Sciatic nerve (tissue), 2 donors: ENCODE results near the gene FCHO1. TPM values are rescaled to one million over a fixed set of nuclear protein-coding genes. Genes with fewer than 3 reads are reported as not detected.

Experiments used
- ATAC-seq: fragments of 200-7000 bp; cut with Tn5 transposase; one replicate; pipeline ENCODE4 v1.9.1; 2020; ENCODE audit warnings: mild to moderate bottlenecking, moderate library complexity
- DNase-seq: peaks from one replicate; pipeline ENCODE4 v3.0.0-alpha.2; 2020; ENCODE audit warnings: low spot score
- intact Hi-C: fragments of 100-400 bp; cut with DNase I; formaldehyde crosslinking; loops from one replicate; pipeline ENCODE4 v1.14.2; 2022
- total RNA-seq: library from RNA; stranded (reverse); fragmentation: NEBNext Ultra II Directional; extraction: Animal tissue kit (Norgen Biotek cat#: 25700); gene quantifications from one replicate; pipeline ENCODE4 v1.2.1, GENCODE V29; 2021
- donor health status: DM: no; HTN: no; CAD: no.
- donor health status: DM: no; HTN: no; CAD: no.

FCHO1 gene
- total RNA-seq, 1 donor from 2014 or later: 6.1 TPM

DNA sequence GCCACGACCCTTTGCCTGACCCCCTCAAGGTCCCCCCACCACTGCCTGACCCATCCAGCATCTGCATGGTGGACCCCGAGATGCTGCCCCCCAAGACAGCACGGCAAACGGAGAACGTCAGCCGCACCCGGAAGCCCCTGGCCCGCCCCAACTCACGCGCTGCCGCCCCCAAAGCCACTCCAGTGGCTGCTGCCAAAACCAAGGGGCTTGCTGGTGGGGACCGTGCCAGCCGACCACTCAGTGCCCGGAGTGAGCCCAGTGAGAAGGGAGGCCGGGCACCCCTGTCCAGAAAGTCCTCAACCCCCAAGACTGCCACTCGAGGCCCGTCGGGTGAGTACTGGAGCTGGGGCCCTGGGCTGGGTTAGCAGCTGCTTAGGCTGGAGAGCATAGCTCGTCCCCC, 23.4 kb upstream of the FCHO1 start:
- intact Hi-C loops: no loop called here
- no peak for ATAC-seq

DNA sequence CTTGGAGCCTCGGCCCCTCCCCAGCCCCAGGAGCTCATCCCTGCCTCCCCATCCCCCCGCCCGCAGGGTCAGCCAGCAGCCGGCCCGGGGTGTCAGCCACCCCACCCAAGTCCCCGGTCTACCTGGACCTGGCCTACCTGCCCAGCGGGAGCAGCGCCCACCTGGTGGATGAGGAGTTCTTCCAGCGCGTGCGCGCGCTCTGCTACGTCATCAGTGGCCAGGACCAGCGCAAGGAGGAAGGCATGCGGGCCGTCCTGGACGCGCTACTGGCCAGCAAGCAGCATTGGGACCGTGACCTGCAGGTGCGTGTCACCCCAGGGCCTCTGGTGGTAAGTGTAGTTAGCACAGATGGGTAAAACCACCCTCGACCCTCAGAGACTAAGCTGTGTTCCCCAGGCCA, 18.1 kb upstream of the FCHO1 start:
- no peak for ATAC-seq
- intact Hi-C loops: no loop called here
- DNase-seq: no peak

More for the DNA sequence above, 23.4 kb upstream of the FCHO1 start:
- DNase-seq: no peak

GRCh38 chr19:17734146-17734545, 17.1 kb upstream of the FCHO1 start:
- no peak for ATAC-seq
- no peak for DNase-seq
- intact Hi-C loops: no loop called here

DNA sequence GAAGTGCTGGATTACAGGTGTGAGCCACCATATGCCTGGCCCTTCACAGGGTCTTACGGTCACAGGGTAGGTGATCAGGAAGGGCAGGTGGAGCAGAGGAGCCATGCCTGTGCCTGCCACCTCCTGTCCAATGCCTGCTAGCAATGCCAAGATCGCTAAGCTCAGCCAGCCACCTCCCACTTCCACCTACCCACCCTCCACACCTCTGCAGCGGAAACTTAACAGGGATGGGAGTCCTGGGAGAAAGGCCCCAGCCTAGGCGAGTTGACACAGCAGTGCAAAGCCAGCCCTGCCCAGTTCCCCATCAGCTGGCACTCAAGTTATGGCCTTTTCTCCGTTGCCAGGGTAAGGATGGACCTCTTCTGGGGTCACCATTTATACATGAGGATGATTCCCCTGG, 15.9 kb upstream of the FCHO1 start:
- DNase-seq (no peak), ATAC-seq (no peak)
- intact Hi-C loops: no loop called here

DNA sequence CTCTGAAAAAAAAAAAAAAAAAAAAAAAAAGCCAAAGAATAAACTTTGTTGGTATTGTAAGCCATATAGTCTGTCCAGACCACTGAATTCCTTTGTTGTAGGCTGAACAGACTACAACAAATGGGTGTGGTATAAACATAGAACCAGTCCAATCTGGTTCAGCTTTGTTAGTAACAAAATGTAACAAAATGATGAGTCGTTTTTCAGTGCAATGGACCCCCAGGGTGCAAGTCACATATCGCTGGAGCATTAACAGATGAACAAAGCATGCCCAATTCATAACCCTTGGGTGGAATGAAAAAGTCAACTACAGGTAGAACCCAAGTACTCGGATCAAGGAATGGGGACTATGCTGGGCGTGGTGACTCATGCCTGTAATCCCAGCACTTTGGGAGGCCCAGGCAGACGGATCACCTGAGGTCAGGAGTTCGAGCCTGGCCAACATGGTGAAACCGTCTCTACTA, 13.6 kb upstream of the FCHO1 start:
- DNase-seq (no peak), ATAC-seq (no peak)
- intact Hi-C loops: no loop called here

DNA sequence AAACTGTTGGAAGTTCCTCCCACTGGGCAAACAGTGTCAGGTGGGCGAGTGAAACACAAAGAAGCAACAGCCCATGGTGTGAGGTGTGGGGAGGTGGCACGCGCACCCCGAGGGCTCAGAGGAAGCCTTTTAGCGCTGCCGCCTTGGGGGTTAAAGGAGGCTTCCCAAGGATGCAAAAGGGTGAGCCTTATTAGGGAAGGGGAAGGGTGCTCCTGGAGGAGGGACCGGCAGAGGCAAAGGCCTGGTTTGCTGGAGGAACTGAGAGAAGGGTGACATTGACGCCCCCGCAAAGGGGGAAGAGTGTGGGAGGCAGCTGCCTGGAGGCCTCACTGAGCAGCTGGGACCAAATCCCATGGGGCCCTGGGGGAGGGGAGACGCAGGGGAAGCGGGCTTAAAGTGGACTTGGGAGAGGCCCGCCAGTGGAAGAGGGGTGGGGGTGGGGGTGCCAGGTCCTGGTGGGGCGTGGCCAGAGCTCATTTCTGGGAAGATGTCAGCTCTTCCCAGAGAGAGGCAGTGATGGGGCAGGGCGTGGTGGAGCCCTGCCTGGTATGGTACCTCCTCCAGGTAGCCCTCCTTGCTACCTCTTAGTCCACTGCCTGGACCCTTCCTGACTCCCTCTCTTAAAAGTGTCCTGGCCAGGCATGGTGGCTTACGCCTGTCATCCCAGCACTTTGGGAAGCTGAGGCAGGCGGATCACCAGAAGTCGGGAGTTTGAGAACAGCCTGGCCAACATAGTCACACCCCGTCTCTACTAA, 12.0 kb upstream of the FCHO1 start:
- intact Hi-C loops: no loop called here
- ATAC-seq: peak; percentile 60

GRCh38 chr19:17741456-17741855, 9.8 kb upstream of the FCHO1 start:
- DNase-seq (no peak), ATAC-seq (no peak)
- intact Hi-C loops: no loop called here

More for the DNA sequence above, 12.0 kb upstream of the FCHO1 start:
- no peak for DNase-seq

- no peak for ATAC-seq
- intact Hi-C loops: no loop called here
- no peak for DNase-seq
Measured at GRCh38 chr19:17743874-17744580, 7.2 kb upstream of the FCHO1 start.

- intact Hi-C loops: no loop called here
- DNase-seq: peak; percentile 94
- ATAC-seq: peak; percentile 98
Measured at GRCh38 chr19:17747205-17748098, 3.8 kb upstream of the FCHO1 start.

- ATAC-seq (no peak), DNase-seq (no peak)
- intact Hi-C loops: no loop called here
Measured at GRCh38 chr19:17748884-17749638, 2.2 kb upstream of the FCHO1 start.

DNA sequence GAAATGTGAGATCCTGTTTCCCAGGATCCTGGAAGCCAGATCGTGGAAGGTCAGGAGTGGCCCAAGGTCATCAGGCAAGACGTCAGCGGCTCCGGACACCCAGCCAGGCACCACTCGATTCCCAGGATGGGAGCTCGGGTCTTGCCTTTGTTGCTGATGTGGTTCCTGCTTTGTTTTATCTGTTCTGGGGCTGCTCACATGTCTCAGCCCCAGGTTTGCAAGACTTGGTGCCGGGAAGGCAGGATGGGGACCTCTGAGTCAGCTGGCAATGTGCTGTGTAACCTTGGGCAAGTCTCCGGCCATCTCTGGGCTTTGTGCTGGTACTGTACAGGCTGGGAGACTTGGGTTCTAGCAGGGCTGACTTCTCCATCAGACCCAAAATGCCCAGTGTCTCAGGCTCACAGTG, 1.4 kb upstream of the FCHO1 start:
- intact Hi-C loops: no loop called here
- no peak for DNase-seq
- no peak for ATAC-seq

DNA sequence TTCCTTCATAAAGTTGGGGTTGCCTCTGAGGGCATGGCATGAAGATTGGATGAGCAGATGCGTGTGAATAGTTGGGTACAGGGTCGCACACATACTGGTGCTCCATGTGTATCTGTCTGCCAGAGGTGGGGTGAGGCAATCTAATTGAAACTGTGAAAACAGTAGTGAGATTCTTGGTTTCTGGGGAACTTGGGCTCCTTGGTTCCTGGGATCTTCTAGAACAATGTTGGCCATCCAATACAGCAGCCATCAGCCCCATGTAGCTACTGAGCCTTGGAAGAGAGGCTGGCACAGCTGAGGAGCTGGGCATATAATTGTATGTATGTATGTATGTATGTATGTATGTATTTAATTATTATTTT, 616 bp downstream of the FCHO1 start:
- DNase-seq: no peak
- no peak for ATAC-seq
- intact Hi-C loops: no loop called here

DNA sequence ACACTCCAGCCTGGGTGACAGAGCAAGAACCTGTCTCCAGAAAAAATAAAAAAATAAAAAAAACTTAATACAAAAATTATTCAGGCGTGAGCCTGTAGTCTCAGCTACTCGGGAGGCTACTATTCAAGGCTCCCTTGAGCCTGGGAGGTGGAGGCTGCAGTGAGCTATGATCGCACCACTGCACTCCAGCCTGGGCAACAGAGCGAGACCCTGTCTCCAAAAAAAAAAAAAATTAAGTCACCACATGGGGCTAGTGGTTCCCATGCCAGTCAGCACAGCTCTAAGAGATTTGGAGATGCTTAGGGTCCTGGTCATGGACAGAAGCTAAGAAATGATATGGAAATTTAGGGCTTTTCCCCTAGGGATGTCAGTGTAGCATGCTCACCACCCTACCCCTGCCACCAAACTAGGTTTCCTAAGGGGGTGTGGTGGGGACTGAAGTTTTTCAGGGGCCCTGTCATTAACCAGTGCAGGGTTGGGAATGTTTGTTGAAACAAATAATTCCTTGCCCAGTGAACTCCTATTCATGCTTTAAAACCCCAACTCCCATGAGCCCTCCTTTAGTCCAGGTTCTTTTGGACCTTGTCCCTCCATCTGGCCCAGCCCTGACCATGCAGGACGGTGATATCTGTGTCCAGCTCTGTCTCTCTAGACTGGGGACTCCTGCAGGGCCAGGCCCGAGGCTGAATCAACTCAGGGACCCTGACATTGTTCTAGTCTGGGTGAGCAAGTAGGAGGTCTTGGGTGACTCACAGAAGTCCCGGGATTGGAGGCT, 1.8 kb downstream of the FCHO1 start:
- ATAC-seq (no peak), DNase-seq (no peak)
- intact Hi-C loops: no loop called here

DNA sequence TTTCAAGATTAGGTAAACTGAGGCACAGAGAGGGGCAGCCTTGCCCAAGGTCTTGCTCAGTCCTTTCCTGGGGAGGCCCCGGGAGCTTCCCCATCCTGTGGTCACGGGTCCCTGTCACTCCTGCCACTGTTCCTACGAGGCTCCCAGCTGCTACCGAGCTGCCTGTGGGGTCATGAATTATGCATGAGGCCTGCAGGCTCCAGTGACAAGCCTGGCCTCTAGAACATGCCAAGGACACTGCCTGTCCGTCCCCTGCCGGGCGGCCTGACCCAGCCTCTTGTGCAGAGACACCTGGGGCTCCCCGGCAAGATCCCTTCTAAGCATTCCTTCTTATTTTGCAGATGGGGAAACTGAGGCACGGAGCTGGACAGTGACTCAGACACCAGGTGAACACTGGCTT, 2.7 kb downstream of the FCHO1 start:
- no peak for ATAC-seq
- no peak for DNase-seq
- intact Hi-C loops: no loop called here

GRCh38 chr19:17754634-17755442, 3.6 kb downstream of the FCHO1 start:
- ATAC-seq (no peak), DNase-seq (no peak)
- intact Hi-C loops: no loop called here

- intact Hi-C loops: no loop called here
- ATAC-seq: no peak
- DNase-seq: no peak
Measured at GRCh38 chr19:17755443-17755890, 4.2 kb downstream of the FCHO1 start.

GRCh38 chr19:17755977-17756670, 4.8 kb downstream of the FCHO1 start:
- DNase-seq: no peak
- ATAC-seq: no peak
- intact Hi-C loops: no loop called here
